GM12878 (cell line): ENCODE data around the gene NLRP14. TPM values are rescaled to one million over a fixed set of nuclear protein-coding genes. Genes with fewer than 3 reads are reported as not detected.

ENCODE experiments used
- EZH2 ChIP-seq: IDR thresholded peaks from 2 replicates; pipeline ENCODE4 v1.6.1; 2012; ENCODE audit warnings: low read depth, mild to moderate bottlenecking, control low read depth, inconsistent platforms, low read length, borderline replicate concordance; ENCODE audit not compliant: control insufficient read depth
- HCFC1 ChIP-seq: fragments of 150-350 bp; IDR thresholded peaks from 2 replicates; pipeline ENCODE4 v1.6.1; 2014; ENCODE audit warnings: low read length
- KLF5 ChIP-seq: fragments of 450-650 bp; IDR thresholded peaks from 2 replicates; pipeline ENCODE4 v1.6.1; 2014; ENCODE audit warnings: mild to moderate bottlenecking; ENCODE audit not compliant: partially characterized antibody
- STAT3 ChIP-seq: IDR thresholded peaks from 2 replicates; pipeline ENCODE4 v1.6.1; 2011; ENCODE audit warnings: low read depth, low read length, improper control_type of control experiment
- TBL1XR1 ChIP-seq: IDR thresholded peaks from 2 replicates; pipeline ENCODE4 v1.6.1; 2012; ENCODE audit warnings: low read depth, low read length, improper control_type of control experiment
- ZZZ3 ChIP-seq: IDR thresholded peaks from 2 replicates; pipeline ENCODE4 v1.6.1; 2011; ENCODE audit warnings: low read depth; ENCODE audit not compliant: control insufficient read depth, insufficient read length
- polyA plus RNA-seq, 11 experiments: library from polyadenylated mRNA; depleted of rRNA in 4 of 11; unstranded in 6 of 11; stranded (reverse) in 5 of 11; fragments of >200 nt; fragmentation: Nextera tagmentation in 4 of 11; fragmentation: Illumina TruSeq in 1 of 11; extraction: Ambion mirVana in 4 of 11; extraction: Trizol in 1 of 11; gene quantifications; 1 replicate in 1 of 11; 2 replicates in 10 of 11; pipeline versions ENCODE4 v1.2.1 to v1.2.3, GENCODE V29; 2011 to 2016; ENCODE audit warnings: inconsistent platforms in 2 of 11, missing spikeins in 2 of 11, low read depth in 1 of 11
- total RNA-seq, 4 experiments: library from RNA; depleted of rRNA in 3 of 4; stranded (reverse); fragments of >200 nt in 3 of 4; fragmentation: Illumina TruSeq in 1 of 4; extraction: Trizol in 1 of 4; gene quantifications; 2 replicates each; pipeline versions ENCODE4 v1.2.1 to v1.2.3, GENCODE V29; 2013 to 2021
- TF ChIP-seq, protein P1 (sequence below): IDR thresholded peaks from 2 replicates; pipeline ENCODE4 v1.6.1; 2011; ENCODE audit warnings: low read depth, mild to moderate bottlenecking, low read length, moderate library complexity, borderline replicate concordance; ENCODE audit errors: extremely low read depth
- TF ChIP-seq, protein P2 (sequence below): IDR thresholded peaks from 2 replicates; pipeline ENCODE4 v1.6.1; 2012; ENCODE audit warnings: mild to moderate bottlenecking, low read depth, low read length
- TF ChIP-seq, protein P3 (sequence below): IDR thresholded peaks from 2 replicates; pipeline ENCODE4 v1.6.1; 2011; ENCODE audit warnings: mild to moderate bottlenecking, low read depth, low read length, moderate library complexity; ENCODE audit not compliant: insufficient replicate concordance
- TF ChIP-seq, protein P4 (sequence below): fragments of 150-350 bp; IDR thresholded peaks from 2 replicates; pipeline ENCODE4 v1.6.1; 2016; ENCODE audit warnings: low read depth, low read length

The NLRP14 gene
- total and polyA plus RNA-seq, 10 of the 15 experiments (the other 5 are each of a cell fraction or from before 2014, with no cell fraction given), result 0.02 to 0.12 (median 0.04) TPM; not detected in 3

DNA sequence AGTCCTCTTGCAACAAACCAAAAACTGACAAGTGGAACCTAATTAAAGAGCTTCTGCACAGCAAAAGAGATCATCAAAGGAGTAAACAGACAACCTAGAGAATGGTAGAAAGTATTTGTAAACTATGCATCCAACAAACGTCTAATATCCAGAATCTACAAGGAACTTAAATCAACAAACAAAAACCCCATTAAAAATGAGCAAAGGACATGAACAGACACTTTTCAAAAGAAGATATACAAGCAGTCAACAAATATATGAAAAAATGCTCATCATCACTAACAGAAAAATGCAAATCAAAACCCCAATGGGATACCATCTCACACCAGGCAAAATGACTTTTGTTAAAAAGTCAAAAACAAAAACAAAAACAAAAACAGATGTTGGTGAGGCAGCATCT, 33.8 kb upstream of the NLRP14 start (continued):
- TF ChIP-seq HCFC1 (no peak), ZZZ3 (no peak), TBL1XR1 (no peak), EZH2 (no peak), KLF5 (no peak), STAT3 (no peak)
- TF ChIP-seq, protein P1, sequence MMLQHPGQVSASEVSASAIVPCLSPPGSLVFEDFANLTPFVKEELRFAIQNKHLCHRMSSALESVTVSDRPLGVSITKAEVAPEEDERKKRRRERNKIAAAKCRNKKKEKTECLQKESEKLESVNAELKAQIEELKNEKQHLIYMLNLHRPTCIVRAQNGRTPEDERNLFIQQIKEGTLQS, result no peak
- TF ChIP-seq, protein P2, sequence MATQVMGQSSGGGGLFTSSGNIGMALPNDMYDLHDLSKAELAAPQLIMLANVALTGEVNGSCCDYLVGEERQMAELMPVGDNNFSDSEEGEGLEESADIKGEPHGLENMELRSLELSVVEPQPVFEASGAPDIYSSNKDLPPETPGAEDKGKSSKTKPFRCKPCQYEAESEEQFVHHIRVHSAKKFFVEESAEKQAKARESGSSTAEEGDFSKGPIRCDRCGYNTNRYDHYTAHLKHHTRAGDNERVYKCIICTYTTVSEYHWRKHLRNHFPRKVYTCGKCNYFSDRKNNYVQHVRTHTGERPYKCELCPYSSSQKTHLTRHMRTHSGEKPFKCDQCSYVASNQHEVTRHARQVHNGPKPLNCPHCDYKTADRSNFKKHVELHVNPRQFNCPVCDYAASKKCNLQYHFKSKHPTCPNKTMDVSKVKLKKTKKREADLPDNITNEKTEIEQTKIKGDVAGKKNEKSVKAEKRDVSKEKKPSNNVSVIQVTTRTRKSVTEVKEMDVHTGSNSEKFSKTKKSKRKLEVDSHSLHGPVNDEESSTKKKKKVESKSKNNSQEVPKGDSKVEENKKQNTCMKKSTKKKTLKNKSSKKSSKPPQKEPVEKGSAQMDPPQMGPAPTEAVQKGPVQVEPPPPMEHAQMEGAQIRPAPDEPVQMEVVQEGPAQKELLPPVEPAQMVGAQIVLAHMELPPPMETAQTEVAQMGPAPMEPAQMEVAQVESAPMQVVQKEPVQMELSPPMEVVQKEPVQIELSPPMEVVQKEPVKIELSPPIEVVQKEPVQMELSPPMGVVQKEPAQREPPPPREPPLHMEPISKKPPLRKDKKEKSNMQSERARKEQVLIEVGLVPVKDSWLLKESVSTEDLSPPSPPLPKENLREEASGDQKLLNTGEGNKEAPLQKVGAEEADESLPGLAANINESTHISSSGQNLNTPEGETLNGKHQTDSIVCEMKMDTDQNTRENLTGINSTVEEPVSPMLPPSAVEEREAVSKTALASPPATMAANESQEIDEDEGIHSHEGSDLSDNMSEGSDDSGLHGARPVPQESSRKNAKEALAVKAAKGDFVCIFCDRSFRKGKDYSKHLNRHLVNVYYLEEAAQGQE, result no peak
- TF ChIP-seq, protein P3, sequence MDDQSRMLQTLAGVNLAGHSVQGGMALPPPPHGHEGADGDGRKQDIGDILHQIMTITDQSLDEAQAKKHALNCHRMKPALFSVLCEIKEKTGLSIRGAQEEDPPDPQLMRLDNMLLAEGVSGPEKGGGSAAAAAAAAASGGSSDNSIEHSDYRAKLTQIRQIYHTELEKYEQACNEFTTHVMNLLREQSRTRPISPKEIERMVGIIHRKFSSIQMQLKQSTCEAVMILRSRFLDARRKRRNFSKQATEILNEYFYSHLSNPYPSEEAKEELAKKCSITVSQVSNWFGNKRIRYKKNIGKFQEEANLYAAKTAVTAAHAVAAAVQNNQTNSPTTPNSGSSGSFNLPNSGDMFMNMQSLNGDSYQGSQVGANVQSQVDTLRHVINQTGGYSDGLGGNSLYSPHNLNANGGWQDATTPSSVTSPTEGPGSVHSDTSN, result no peak
- TF ChIP-seq, protein P4, sequence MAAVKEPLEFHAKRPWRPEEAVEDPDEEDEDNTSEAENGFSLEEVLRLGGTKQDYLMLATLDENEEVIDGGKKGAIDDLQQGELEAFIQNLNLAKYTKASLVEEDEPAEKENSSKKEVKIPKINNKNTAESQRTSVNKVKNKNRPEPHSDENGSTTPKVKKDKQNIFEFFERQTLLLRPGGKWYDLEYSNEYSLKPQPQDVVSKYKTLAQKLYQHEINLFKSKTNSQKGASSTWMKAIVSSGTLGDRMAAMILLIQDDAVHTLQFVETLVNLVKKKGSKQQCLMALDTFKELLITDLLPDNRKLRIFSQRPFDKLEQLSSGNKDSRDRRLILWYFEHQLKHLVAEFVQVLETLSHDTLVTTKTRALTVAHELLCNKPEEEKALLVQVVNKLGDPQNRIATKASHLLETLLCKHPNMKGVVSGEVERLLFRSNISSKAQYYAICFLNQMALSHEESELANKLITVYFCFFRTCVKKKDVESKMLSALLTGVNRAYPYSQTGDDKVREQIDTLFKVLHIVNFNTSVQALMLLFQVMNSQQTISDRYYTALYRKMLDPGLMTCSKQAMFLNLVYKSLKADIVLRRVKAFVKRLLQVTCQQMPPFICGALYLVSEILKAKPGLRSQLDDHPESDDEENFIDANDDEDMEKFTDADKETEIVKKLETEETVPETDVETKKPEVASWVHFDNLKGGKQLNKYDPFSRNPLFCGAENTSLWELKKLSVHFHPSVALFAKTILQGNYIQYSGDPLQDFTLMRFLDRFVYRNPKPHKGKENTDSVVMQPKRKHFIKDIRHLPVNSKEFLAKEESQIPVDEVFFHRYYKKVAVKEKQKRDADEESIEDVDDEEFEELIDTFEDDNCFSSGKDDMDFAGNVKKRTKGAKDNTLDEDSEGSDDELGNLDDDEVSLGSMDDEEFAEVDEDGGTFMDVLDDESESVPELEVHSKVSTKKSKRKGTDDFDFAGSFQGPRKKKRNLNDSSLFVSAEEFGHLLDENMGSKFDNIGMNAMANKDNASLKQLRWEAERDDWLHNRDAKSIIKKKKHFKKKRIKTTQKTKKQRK, result no peak
